NCI-H2107 treated with DMSO at 0.1 percent for 48 hours (cell line): ENCODE data around the gene GPATCH4.
"Not testable (repeated sequence)": the region's sequence is repeated elsewhere in the genome, so short reads cannot be mapped to it uniquely, and the experiment has no call there.

Source experiments
- DNase-seq: peaks from one replicate; lab custom pipeline; 2025; ENCODE audit not compliant: unreplicated experiment; lab: John Stamatoyannopoulos, UW

Gene GPATCH4

GRCh38 chr1:156627313-156627880 is 26.1 kb upstream of the GPATCH4 start:
- no peak for DNase-seq

GRCh38 chr1:156626079-156626438 is 24.8 kb upstream of the GPATCH4 start:
- no peak for DNase-seq

DNA sequence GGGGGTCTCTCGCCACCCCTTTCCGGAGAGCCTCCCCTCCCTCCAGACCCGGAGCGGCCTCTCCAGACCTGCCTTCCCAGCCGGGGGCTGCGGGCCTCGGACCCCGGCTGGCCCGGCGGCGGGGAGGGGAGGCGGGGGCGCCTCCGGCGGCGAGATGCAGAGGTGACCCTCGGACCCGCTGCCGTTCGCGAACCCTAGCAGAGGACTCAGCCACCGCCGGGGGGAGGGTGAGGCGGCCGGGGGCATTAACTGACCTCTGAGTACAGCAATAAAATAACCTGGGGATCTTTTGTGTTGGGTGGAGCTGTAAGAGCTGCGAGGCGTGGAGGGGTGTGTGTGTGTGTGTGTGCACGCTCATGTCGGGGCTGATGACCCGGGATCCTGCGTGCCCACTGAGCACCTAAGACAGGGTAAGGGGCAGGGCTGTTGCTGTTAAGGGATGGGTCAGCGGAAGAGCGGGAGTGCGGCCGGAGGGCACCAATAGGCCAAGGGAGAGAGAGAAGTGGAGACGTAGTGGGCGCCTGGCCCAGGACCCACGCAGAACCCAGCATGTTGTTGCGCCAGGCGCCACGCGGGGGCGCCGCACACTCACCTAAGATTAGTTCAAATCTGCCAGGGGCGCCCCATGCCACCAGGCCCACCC is 24.3 kb upstream of the GPATCH4 start:
- DNase-seq, result peak; percentile 18

DNA sequence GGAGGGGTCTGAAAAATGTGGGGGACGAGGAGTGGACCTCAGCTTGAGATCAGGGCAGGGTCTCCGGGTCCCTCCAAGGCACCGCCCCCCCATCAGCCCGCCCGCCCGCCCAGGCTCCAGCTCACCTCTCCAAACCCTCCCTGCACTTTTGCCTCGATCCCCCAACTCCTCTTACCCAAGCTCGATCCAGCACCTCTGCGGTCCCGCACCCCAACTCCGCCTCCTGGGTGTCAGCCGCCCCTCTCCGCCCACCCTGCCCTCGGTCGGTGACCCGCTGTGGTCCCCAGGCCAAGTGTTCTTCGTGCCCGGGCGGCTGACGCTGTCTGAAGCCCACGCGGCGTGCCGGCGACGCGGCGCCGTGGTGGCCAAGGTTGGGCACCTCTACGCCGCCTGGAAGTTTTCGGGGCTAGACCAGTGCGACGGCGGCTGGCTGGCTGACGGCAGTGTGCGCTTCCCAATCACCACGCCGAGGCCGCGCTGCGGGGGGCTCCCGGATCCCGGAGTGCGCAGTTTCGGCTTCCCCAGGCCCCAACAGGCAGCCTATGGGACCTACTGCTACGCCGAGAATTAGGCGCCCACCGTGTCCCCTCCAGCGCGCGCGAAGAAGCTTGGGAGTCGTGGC is 23.6 kb upstream of the GPATCH4 start:
- no peak for DNase-seq

DNA sequence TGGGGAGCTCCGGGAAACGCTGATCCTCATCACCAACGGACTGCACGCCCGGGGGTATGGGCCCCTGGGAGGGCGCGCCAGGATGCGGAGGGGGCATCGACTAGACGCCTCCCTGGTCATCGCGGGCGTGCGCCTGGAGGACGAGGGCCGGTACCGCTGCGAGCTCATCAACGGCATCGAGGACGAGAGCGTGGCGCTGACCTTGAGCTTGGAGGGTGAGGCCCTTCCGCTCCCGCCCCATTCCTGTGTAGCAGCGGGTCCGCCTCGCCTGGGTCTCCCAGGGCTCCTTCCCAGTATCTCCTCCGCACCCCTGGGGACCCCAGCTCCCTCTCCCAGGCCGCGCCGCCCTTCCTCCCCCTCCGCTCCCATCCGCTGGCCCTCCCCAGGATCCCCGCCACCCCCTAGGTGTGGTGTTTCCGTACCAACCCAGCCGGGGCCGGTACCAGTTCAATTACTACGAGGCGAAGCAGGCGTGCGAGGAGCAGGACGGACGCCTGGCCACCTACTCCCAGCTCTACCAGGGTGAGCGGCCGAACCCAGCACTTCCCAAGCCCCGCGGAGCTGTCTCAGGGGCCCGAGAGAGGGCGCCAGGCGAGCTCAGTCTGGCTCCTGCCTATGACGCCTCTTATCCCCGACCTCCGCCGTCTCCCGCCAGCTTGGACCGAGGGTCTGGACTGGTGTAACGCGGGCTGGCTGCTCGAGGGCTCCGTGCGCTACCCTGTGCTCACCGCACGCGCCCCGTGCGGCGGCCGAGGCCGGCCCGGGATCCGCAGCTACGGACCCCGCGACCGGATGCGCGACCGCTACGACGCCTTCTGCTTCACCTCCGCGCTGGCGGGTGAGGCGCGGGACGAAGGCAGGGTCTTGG is 22.9 kb upstream of the GPATCH4 start:
- DNase-seq, result no peak

- no peak for DNase-seq
Observed at GRCh38 chr1:156622581-156623297, 21.5 kb upstream of the GPATCH4 start.

- DNase-seq, result no peak
Observed at GRCh38 chr1:156619582-156619955, 18.3 kb upstream of the GPATCH4 start.

- DNase-seq, result peak; percentile 16
Observed at GRCh38 chr1:156618853-156619581, 17.7 kb upstream of the GPATCH4 start, which contains the start of gene HAPLN2. TSS of gene HAPLN2 (plus strand) at chr1:156619415. CDS start at chr1:156623491, 4,076 bp downstream.

- DNase-seq, result no peak
Observed at GRCh38 chr1:156616463-156616862, 15.2 kb upstream of the GPATCH4 start.

- no peak for DNase-seq
Observed at GRCh38 chr1:156615946-156616345, 14.7 kb upstream of the GPATCH4 start.

GRCh38 chr1:156612666-156613065 is 11.4 kb upstream of the GPATCH4 start:
- no peak for DNase-seq

GRCh38 chr1:156610072-156610471 is 8.8 kb upstream of the GPATCH4 start:
- DNase-seq, result not testable (repeated sequence)

DNA sequence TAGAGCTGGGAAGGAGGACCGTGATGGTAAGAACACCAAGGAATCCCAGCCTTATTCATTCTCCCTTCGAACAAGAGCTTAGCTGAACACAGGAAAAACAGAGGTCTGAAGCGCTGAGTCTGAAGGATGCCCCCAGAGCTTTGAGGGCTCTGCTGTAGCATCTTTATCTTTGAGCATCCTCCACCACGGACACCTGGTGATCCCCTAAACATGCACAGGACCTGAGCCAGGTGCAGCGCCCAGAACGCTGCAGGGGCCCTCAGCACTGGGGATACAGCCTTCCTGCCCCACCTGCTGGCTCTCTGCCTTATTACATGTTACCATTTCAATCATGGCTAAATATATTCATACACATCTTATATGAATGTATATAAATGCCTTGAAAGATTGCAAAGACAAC is 7.7 kb upstream of the GPATCH4 start:
- DNase-seq, result peak; percentile 61

GRCh38 chr1:156608036-156608674 is 6.9 kb upstream of the GPATCH4 start:
- DNase-seq, result peak; percentile 87

DNA sequence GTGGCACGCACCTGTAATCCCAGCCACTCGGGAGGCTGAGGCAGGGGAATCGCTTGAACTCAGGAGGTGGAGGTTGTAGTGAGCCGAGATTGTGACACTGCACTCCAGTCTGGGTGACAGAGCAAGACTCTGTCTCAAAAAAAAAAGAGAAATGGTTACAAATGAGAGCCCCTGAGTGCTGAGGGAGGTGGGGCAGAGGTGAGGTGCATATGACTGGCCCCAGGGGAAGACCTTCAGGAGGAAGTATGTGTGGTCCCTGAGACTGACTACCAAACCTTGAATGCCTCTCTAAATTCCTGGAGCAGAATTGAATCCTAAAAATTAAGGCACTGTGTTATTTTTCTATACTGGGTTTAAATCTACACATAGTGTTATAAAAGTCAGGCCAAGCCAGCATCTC is 6.1 kb upstream of the GPATCH4 start:
- not testable (repeated sequence) for DNase-seq

- DNase-seq, result no peak
Observed at GRCh38 chr1:156602557-156602993, 1.3 kb upstream of the GPATCH4 start.

GRCh38 chr1:156601892-156602291 is 613 bp upstream of the GPATCH4 start:
- DNase-seq, result no peak

DNA sequence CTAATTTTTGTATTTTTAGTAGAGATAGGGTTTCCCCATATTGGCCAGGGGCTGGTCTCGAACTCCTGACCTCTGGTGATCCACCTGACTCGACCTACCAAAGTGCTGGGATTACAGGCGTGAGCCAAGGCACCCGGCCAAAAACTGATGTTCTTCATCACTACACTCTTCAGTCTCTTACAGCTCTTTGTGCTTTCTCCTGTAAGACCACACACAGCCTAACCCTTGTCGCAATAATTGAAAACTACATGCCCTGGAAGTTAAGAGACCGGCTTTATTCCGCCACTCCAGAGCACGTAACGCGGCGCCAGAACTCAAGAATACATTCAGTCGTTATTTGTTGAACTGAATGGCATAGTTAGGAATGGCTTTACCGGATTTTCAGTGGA is 552 bp downstream of the GPATCH4 start:
- no peak for DNase-seq

GRCh38 chr1:156599811-156600210 is 1.5 kb downstream of the GPATCH4 start:
- DNase-seq, result no peak
